K562 (cell line): ENCODE results near the gene TFDP1. TPM values are rescaled to one million over a fixed set of nuclear protein-coding genes. Genes with fewer than 3 reads are reported as not detected.

Source experiments
- ATAC-seq: fragments of 200-7000 bp; cut with Tn5 transposase; 3 replicates; pipeline ENCODE4 v1.9.1; 2020; ENCODE audit warnings: moderate library complexity
- BruUV-seq: library from RNA; stranded (reverse); fragments of 400-500 nt; replicated peaks from 2 replicates; lab custom pipeline; 2021; lab: Mats Ljungman, UMichigan
- CTCF ChIA-PET: fragments of 300-600 bp; formaldehyde crosslinking; extraction: SDS; loops from one replicate; lab custom pipeline; 2021; ENCODE audit warnings: low intra/inter-chr PET ratio; lab: Yijun Ruan, JAX
- POLR2A ChIA-PET: fragments of 300-600, 350-650 bp; sonication (Branson Sonifier 250); formaldehyde crosslinking; extraction: SDS; loops from one replicate; lab custom pipeline; 2021; ENCODE audit warnings: antibody characterized with exemption, inconsistent platforms; lab: Yijun Ruan, JAX
- DNase-seq, 4 experiments: peaks; one replicate each; pipeline versions ENCODE4 v3.0.0 to v3.0.0-alpha.2; 2011 to 2018; ENCODE audit warnings: low spot score in 3 of 4, mixed read lengths in 3 of 4; ENCODE audit errors: extremely low read depth in 1 of 4
- FAIRE-seq: peaks from 2 replicates; lab custom pipeline; 2011; peaks lifted over from hg19 to GRCh38; lab: Jason Lieb, UNC
- H2AFZ ChIP-seq: 2 replicates; pipeline ENCODE4 v1.6.0; 2011; ENCODE audit warnings: low read depth, low read length, control low read depth, inconsistent platforms
- H3K27ac ChIP-seq: fragments of 200-600 bp; 3 replicates; pipeline ENCODE4 v1.8.0; 2011; ENCODE audit warnings: low read depth, mild to moderate bottlenecking, control low read depth, inconsistent platforms, low read length, moderate library complexity, mixed read lengths; ENCODE audit errors: extremely low read depth
- H3K27me3 ChIP-seq, 2 experiments: fragments of 300-600 bp in 1 of 2; 2 replicates in 1 of 2; 3 replicates in 1 of 2; pipeline versions ENCODE4 v1.6.0 to v1.8.0; 2011; ENCODE audit warnings: inconsistent platforms in 2 of 2, low read length in 2 of 2, mild to moderate bottlenecking in 1 of 2, mixed read lengths in 1 of 2, moderate library complexity in 1 of 2; ENCODE audit not compliant: control insufficient read depth in 2 of 2, insufficient read depth in 2 of 2
- H3K36me3 ChIP-seq: fragments of 300-600 bp; 3 replicates; pipeline ENCODE4 v1.8.0; 2011; ENCODE audit warnings: mild to moderate bottlenecking, low read length, inconsistent platforms; ENCODE audit not compliant: control insufficient read depth, insufficient read depth
- H3K4me1 ChIP-seq, 2 experiments: fragments of 200-600 bp in 1 of 2; replicated peaks in 1 of 2; 2 replicates in 1 of 2; 3 replicates in 1 of 2; pipeline versions ENCODE4 v1.5.1 to v1.8.0; 2011; ENCODE audit warnings: inconsistent platforms in 2 of 2, low read length in 2 of 2, mild to moderate bottlenecking in 1 of 2, mixed read lengths in 1 of 2, moderate library complexity in 1 of 2; ENCODE audit not compliant: control insufficient read depth in 2 of 2, insufficient read depth in 2 of 2
- H3K4me2 ChIP-seq: 2 replicates; pipeline ENCODE4 v1.6.1; 2011; ENCODE audit warnings: low read length, control low read depth, inconsistent platforms, mixed read lengths; ENCODE audit not compliant: insufficient read depth
- H3K4me3 ChIP-seq: fragments of 200-600 bp; sonication (generic), shearing (Covaris generic); 2 replicates; pipeline ENCODE4 v1.5.1; 2016; ENCODE audit warnings: control low read depth, inconsistent platforms
- H3K79me2 ChIP-seq: fragments of 200-600 bp; 3 replicates; pipeline ENCODE4 v1.8.0; 2011; ENCODE audit warnings: low read length, inconsistent platforms; ENCODE audit not compliant: control insufficient read depth, insufficient read depth
- H3K9ac ChIP-seq, 2 experiments: 2 replicates each; pipeline versions ENCODE4 v1.6.0 to v1.6.1; 2011; ENCODE audit warnings: low read depth in 2 of 2, low read length in 2 of 2, control low read depth in 1 of 2, inconsistent platforms in 1 of 2, mild to moderate bottlenecking in 1 of 2, mixed read lengths in 1 of 2; ENCODE audit not compliant: insufficient read depth in 1 of 2
- H3K9me1 ChIP-seq: one replicate; pipeline ENCODE4 v1.6.0; 2011; ENCODE audit warnings: inconsistent platforms, mild to moderate bottlenecking, low read length, moderate library complexity; ENCODE audit not compliant: control insufficient read depth, insufficient read depth
- H3K9me3 ChIP-seq: replicated peaks from 2 replicates; pipeline ENCODE4 v1.5.1; 2011; ENCODE audit warnings: low read depth, low read length, inconsistent platforms; ENCODE audit not compliant: control insufficient read depth, insufficient read depth
- H4K20me1 ChIP-seq: replicated peaks from 2 replicates; pipeline ENCODE4 v1.6.1; 2011; ENCODE audit warnings: low read length, inconsistent platforms, mixed read lengths; ENCODE audit not compliant: control insufficient read depth, insufficient read depth
- CHD4 ChIP-seq: fragments of 200-600 bp; sonication (generic); IDR thresholded peaks from 3 replicates; pipeline ENCODE4 v1.6.1; 2012; ENCODE audit warnings: low read depth, mild to moderate bottlenecking, mixed read lengths, low read length, inconsistent platforms; ENCODE audit not compliant: insufficient read depth, insufficient replicate concordance, poor library complexity, severe bottlenecking
- GABPB2 ChIP-seq: fragments of 250-450 bp; sonication (Bioruptor Pico); conservative IDR thresholded peaks from 2 replicates; pipeline ENCODE4 v1.5.1; 2021; ENCODE audit warnings: mild to moderate bottlenecking
- ILK ChIP-seq: fragments of 450-650 bp; IDR thresholded peaks from 2 replicates; pipeline ENCODE4 v1.6.1; 2016; ENCODE audit warnings: missing genetic modification characterization, low read depth, mild to moderate bottlenecking, missing compliant biosample characterization, moderate library complexity, borderline replicate concordance
- PCBP1 ChIP-seq: fragments of 200-400 bp; formaldehyde crosslinking; IDR thresholded peaks from 2 replicates; pipeline ENCODE4 v1.6.1; 2018; ENCODE audit warnings: mild to moderate bottlenecking, low read depth, low read length; ENCODE audit not compliant: poor library complexity, severe bottlenecking
- SLC30A9 ChIP-seq: fragments of 250-450 bp; sonication (Bioruptor Pico); IDR thresholded peaks from 2 replicates; pipeline ENCODE4 v1.8.0; 2022; ENCODE audit warnings: mild to moderate bottlenecking, moderate library complexity
- THAP12 ChIP-seq: fragments of 250-450 bp; sonication (Bioruptor Pico); IDR thresholded peaks from 2 replicates; pipeline ENCODE4 v1.9.0; 2021; ENCODE audit warnings: mild to moderate bottlenecking, inconsistent platforms
- WGBS: fragments of 100-300 bp; shearing (Covaris generic); methylation state at CpG from one replicate; pipeline ENCODE4 v1.1.6; 2016; ENCODE audit warnings: low coverage, mixed read lengths; ENCODE audit not compliant: insufficient coverage; ENCODE audit errors: missing lambda C conversion rate; 5-methylcytosine and 5-hydroxymethylcytosine counted together
- in situ Hi-C: fragments of 300-500 bp; cut with MboI; formaldehyde crosslinking; loops from 4 replicates; pipeline ENCODE4 v1.15.0; 2018; ENCODE audit warnings: inconsistent platforms, mixed read lengths
- intact Hi-C: fragments of 100-400 bp; cut with micrococcal nuclease; formaldehyde crosslinking; loops from 2 replicates; pipeline ENCODE4 v1.14.2; 2022
- polyA plus RNA-seq, 8 experiments: library from polyadenylated mRNA; depleted of rRNA in 4 of 8; stranded (reverse) in 5 of 8; unstranded in 3 of 8; fragments of >200 nt; fragmentation: Nextera tagmentation in 2 of 8; fragmentation: Illumina TruSeq in 1 of 8; extraction: Ambion mirVana in 2 of 8; extraction: Trizol in 1 of 8; gene quantifications; 2 replicates each; pipeline versions ENCODE4 v1.2.1 to v1.2.3, GENCODE V29; 2011 to 2014; ENCODE audit warnings: inconsistent platforms in 1 of 8, missing spikeins in 1 of 8
- total RNA-seq, 7 experiments: library from RNA; depleted of rRNA in 6 of 7; stranded (reverse); fragments of >200 nt in 6 of 7; fragmentation: Illumina TruSeq in 2 of 7; extraction: Trizol in 2 of 7; gene quantifications; 2 replicates each; pipeline versions ENCODE4 v1.2.1 to v1.2.3, GENCODE V29; 2011 to 2021; ENCODE audit warnings: low replicate concordance in 1 of 7
- TF ChIP-seq, protein P1 (sequence below): sonication (generic); formaldehyde crosslinking; IDR thresholded peaks from 2 replicates; pipeline ENCODE4 v1.8.0; 2022; ENCODE audit warnings: mild to moderate bottlenecking, missing genetic modification reagents, borderline replicate concordance
- TF ChIP-seq, protein P2 (sequence below): fragments of 450-650 bp; IDR thresholded peaks from 2 replicates; pipeline ENCODE4 v1.6.1; 2018; ENCODE audit not compliant: partially characterized antibody
- TF ChIP-seq, protein P3 (sequence below): IDR thresholded peaks from 3 replicates; pipeline ENCODE4 v1.6.1; 2011; ENCODE audit warnings: borderline replicate concordance, mild to moderate bottlenecking, moderate library complexity; ENCODE audit not compliant: insufficient read length; ENCODE audit errors: extremely low read depth

TFDP1 gene
- total and polyA plus RNA-seq, 9 of the 15 experiments (the other 6 are each of a cell fraction or from before 2014, with no cell fraction given): 33.8 to 145 (median 69.1) TPM

DNA sequence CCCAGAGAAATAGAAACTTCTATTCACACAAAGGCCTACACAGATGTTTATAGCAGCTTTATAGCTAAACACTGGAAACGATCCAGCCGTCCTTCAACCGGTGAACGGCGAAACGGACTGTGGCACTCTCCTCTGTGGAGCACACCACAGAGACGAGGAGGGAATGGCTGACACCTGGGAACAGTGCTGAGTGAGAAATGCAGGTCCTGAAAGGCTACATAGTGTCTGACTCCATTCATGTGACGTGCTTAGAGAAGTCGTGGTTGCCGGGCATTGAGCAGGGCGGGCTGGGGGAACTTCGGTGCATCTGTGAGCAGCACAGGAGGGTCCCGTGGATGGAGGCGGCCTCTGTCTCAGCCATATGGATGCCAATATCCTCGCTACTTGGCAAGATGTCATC, 79.4 kb downstream of the TFDP1 start:
- BruUV-seq: no TSS peak
- H2AFZ ChIP-seq: no peak overlapping the region
- 5% methylated on average over 14 of the region's 15 CpGs for WGBS
- ATAC-seq: no peak
- no peak overlapping the region for H3K4me2 ChIP-seq
- intact Hi-C loops (no loop called here), in situ Hi-C loops (loop anchor here (10.0 kb wide), 1 partner anchor 61 kb away; no protein-coding TSS in a partner anchor)
- ChIA-PET CTCF (no interaction called here), POLR2A (interaction anchor here (0.7 to 1.4 kb wide), 2 partner anchors 21 to 60 kb away, joined by 3 to 4 read pairs; no protein-coding TSS in a partner anchor)
- H3K4me1 ChIP-seq: no peaks in the 10 kb centered on the region; a peak in 1 of 5 replicates
- H3K9me1 ChIP-seq: no peaks in the 10 kb centered on the region
- no peak overlapping the region for H3K27ac ChIP-seq
- FAIRE-seq: no peak
- no peak for DNase-seq
- H3K9me3 ChIP-seq: no peaks in the 10 kb centered on the region
- no peaks in the 10 kb centered on the region for H4K20me1 ChIP-seq
- no peaks in the 10 kb centered on the region for H3K36me3 ChIP-seq
- H3K9ac ChIP-seq: no peak overlapping the region
- H3K4me3 ChIP-seq: no peak overlapping the region
- H3K27me3 ChIP-seq: peaks cover 14 to 41% of the 10 kb centered on the region in 2 experiments; a peak in 3 of 5 replicates
- H3K79me2 ChIP-seq: no peaks in the 10 kb centered on the region
- TF ChIP-seq, protein P1, sequence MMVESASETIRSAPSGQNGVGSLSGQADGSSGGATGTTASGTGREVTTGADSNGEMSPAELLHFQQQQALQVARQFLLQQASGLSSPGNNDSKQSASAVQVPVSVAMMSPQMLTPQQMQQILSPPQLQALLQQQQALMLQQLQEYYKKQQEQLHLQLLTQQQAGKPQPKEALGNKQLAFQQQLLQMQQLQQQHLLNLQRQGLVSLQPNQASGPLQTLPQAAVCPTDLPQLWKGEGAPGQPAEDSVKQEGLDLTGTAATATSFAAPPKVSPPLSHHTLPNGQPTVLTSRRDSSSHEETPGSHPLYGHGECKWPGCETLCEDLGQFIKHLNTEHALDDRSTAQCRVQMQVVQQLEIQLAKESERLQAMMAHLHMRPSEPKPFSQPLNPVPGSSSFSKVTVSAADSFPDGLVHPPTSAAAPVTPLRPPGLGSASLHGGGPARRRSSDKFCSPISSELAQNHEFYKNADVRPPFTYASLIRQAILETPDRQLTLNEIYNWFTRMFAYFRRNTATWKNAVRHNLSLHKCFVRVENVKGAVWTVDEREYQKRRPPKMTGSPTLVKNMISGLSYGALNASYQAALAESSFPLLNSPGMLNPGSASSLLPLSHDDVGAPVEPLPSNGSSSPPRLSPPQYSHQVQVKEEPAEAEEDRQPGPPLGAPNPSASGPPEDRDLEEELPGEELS (CRISPR knock-in tag): no peak
- TF ChIP-seq, protein P2, sequence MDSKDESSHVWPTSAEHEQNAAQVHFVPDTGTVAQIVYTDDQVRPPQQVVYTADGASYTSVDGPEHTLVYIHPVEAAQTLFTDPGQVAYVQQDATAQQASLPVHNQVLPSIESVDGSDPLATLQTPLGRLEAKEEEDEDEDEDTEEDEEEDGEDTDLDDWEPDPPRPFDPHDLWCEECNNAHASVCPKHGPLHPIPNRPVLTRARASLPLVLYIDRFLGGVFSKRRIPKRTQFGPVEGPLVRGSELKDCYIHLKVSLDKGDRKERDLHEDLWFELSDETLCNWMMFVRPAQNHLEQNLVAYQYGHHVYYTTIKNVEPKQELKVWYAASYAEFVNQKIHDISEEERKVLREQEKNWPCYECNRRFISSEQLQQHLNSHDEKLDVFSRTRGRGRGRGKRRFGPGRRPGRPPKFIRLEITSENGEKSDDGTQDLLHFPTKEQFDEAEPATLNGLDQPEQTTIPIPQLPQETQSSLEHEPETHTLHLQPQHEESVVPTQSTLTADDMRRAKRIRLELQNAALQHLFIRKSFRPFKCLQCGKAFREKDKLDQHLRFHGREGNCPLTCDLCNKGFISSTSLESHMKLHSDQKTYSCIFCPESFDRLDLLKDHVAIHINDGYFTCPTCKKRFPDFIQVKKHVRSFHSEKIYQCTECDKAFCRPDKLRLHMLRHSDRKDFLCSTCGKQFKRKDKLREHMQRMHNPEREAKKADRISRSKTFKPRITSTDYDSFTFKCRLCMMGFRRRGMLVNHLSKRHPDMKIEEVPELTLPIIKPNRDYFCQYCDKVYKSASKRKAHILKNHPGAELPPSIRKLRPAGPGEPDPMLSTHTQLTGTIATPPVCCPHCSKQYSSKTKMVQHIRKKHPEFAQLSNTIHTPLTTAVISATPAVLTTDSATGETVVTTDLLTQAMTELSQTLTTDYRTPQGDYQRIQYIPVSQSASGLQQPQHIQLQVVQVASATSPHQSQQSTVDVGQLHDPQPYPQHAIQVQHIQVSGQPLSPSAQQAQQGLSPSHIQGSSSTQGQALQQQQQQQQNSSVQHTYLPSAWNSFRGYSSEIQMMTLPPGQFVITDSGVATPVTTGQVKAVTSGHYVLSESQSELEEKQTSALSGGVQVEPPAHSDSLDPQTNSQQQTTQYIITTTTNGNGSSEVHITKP: no peak
- TF ChIP-seq, protein P3, sequence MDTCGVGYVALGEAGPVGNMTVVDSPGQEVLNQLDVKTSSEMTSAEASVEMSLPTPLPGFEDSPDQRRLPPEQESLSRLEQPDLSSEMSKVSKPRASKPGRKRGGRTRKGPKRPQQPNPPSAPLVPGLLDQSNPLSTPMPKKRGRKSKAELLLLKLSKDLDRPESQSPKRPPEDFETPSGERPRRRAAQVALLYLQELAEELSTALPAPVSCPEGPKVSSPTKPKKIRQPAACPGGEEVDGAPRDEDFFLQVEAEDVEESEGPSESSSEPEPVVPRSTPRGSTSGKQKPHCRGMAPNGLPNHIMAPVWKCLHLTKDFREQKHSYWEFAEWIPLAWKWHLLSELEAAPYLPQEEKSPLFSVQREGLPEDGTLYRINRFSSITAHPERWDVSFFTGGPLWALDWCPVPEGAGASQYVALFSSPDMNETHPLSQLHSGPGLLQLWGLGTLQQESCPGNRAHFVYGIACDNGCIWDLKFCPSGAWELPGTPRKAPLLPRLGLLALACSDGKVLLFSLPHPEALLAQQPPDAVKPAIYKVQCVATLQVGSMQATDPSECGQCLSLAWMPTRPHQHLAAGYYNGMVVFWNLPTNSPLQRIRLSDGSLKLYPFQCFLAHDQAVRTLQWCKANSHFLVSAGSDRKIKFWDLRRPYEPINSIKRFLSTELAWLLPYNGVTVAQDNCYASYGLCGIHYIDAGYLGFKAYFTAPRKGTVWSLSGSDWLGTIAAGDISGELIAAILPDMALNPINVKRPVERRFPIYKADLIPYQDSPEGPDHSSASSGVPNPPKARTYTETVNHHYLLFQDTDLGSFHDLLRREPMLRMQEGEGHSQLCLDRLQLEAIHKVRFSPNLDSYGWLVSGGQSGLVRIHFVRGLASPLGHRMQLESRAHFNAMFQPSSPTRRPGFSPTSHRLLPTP: no peak
- TF ChIP-seq PCBP1 (no peak), CHD4 (no peak), ILK (tag) (no peak), GABPB2 (CRISPR knock-in tag) (no peak), SLC30A9 (CRISPR knock-in tag) (no peak), THAP12 (CRISPR knock-in tag) (no peak)
